Spleen (tissue), 11 donors: ENCODE data around the gene ITGA1. TPM values are rescaled to one million over a fixed set of nuclear protein-coding genes. Genes with fewer than 3 reads are reported as not detected.
"Not testable (repeated sequence)": the region's sequence is repeated elsewhere in the genome, so short reads cannot be mapped to it uniquely, and the experiment has no call there.

Source experiments
- DNase-seq: peaks from one replicate; pipeline ENCODE4 v3.0.0-alpha.2; 2020
- H3K27ac ChIP-seq, 8 donors: fragments of 200-600 bp; sonication (generic) in 7 of 8; 1 replicate in 4 of 8; 2 replicates in 4 of 8; pipeline versions ENCODE4 v1.5.0 to v1.8.0; 2016 to 2021; ENCODE audit warnings: inconsistent platforms in 4 of 8, mild to moderate bottlenecking in 4 of 8, moderate library complexity in 1 of 8
- H3K27me3 ChIP-seq, 7 donors: fragments of 200-600 bp; sonication (generic) in 6 of 7; replicated peaks in 1 of 7; 1 replicate in 4 of 7; 2 replicates in 3 of 7; pipeline versions ENCODE4 v1.5.0 to v1.8.0; 2016 to 2021; ENCODE audit warnings: inconsistent platforms in 3 of 7, mild to moderate bottlenecking in 1 of 7
- H3K36me3 ChIP-seq, 6 donors: fragments of 200-600 bp; sonication (generic) in 5 of 6; 1 replicate in 4 of 6; 2 replicates in 2 of 6; pipeline versions ENCODE4 v1.5.0 to v1.8.0; 2016 to 2021; ENCODE audit warnings: inconsistent platforms in 2 of 6
- H3K4me1 ChIP-seq, 6 donors: fragments of 200-600 bp; sonication (generic) in 5 of 6; 1 replicate in 3 of 6; 2 replicates in 3 of 6; pipeline versions ENCODE4 v1.5.0 to v1.8.0; 2016 to 2021; ENCODE audit warnings: inconsistent platforms in 3 of 6
- H3K4me3 ChIP-seq, 8 donors: fragments of 200-600 bp; sonication (generic) in 7 of 8; 1 replicate in 4 of 8; 2 replicates in 4 of 8; pipeline versions ENCODE4 v1.5.0 to v1.8.0; 2016 to 2021; ENCODE audit warnings: inconsistent platforms in 4 of 8, mild to moderate bottlenecking in 4 of 8, moderate library complexity in 2 of 8
- H3K9me3 ChIP-seq, 8 donors: fragments of 200-600 bp; sonication (generic) in 7 of 8; 1 replicate in 4 of 8; 2 replicates in 4 of 8; pipeline versions ENCODE4 v1.5.0 to v1.8.0; 2016 to 2021; ENCODE audit warnings: inconsistent platforms in 4 of 8
- CTCF ChIP-seq, 11 experiments: fragments of 200-600 bp in 7 of 11; fragments of 450-650 bp in 4 of 11; sonication (generic) in 4 of 11; IDR thresholded peaks in 8 of 11; conservative IDR thresholded peaks in 3 of 11; 1 replicate in 7 of 11; 2 replicates in 4 of 11; pipeline versions ENCODE4 v1.4.0 to v1.8.0; 2016 to 2021; ENCODE audit warnings: antibody characterized with exemption in 11 of 11, inconsistent platforms in 4 of 11, mild to moderate bottlenecking in 1 of 11
- POLR2A ChIP-seq, 3 donors: fragments of 450-650 bp; IDR thresholded peaks; one replicate each; pipeline ENCODE4 v1.5.1; 2017; ENCODE audit warnings: antibody characterized with exemption in 3 of 3, mild to moderate bottlenecking in 1 of 3
- POLR2AphosphoS5 ChIP-seq, 3 donors: sonication (generic); formaldehyde crosslinking; IDR thresholded peaks; one replicate each; pipeline ENCODE4 v1.5.1; 2017; ENCODE audit warnings: antibody characterized with exemption in 3 of 3
- WGBS, 5 donors: extraction: QIAGEN DNeasy Blood & Tissue Kit in 3 of 5; methylation state at CpG; one replicate each; pipeline versions ENCODE4 v1.1.5 to v1.1.7; 2013 to 2018; 5-methylcytosine and 5-hydroxymethylcytosine counted together
- intact Hi-C: fragments of 100-400 bp; cut with DNase I; formaldehyde crosslinking; loops from one replicate; pipeline ENCODE4 v1.15.0; 2023; ENCODE audit warnings: low total_unique reads
- polyA plus RNA-seq, 3 donors: library from polyadenylated mRNA; stranded (reverse); fragments of 200-250 nt; gene quantifications; one replicate each; pipeline ENCODE4 v1.2.1, GENCODE V29; 2013
- total RNA-seq, 7 donors: library from RNA; depleted of rRNA in 3 of 7; stranded (reverse); fragments of >200 nt in 3 of 7; fragmentation: NEBNext Ultra II Directional in 4 of 7; extraction: Animal tissue kit (Norgen Biotek cat#: 25700) in 4 of 7; gene quantifications; one replicate each; pipeline versions ENCODE4 v1.1.0 to v1.2.1, GENCODE V29; 2016 to 2021
- donor health status: healthy with polysubstance abuse.
- donor health status: DM: no; HTN: no; CAD: no; lungs with moderate emphysema.
- donor health status: DM: no; HTN: no; CAD: no.
- donor health status: Bipolar disorder and iron deficiency.
- donor health status: healthy.
- donor health status: DM: no; HTN: no; CAD: no.
- donor health status: DM: yes; HTN: yes; CAD: no.

ITGA1 gene
- total and polyA plus RNA-seq, 10 donors: 8.3 to 505 (median 289) TPM

GRCh38 chr5:52743012-52743411 lies 44.7 kb upstream of the ITGA1 start:
- Histone ChIP-seq H3K4me3 (no peak overlapping the region), H3K4me1 (peaks cover 21 to 66% (median 39%) of the 10 kb centered on the region in 6 donors), H3K27me3 (no peaks in the 10 kb centered on the region), H3K9me3 (no peaks in the 10 kb centered on the region), H3K36me3 (no peaks in the 10 kb centered on the region), H3K27ac (peak overlapping the region; percentile 37 to 87 (median 77))
- intact Hi-C loops: no loop called here
- peak in 1 of 3 donors; percentile 45 for TF ChIP-seq POLR2AphosphoS5 (IDR thresholded peaks at IDR 0.05)
- TF ChIP-seq CTCF (IDR thresholded peaks at IDR 0.05 in 8 of 11, conservative IDR thresholded peaks at IDR 0.05 in 3 of 11): no peak
- TF ChIP-seq POLR2A (IDR thresholded peaks at IDR 0.05): no peak
- 47 to 64% (median 55%) methylated on average over 2 of the region's 2 CpGs for WGBS, 5 donors
- DNase-seq: no peak

- WGBS, 5 donors: 43 to 54% (median 46%) methylated on average over 3 of the region's 3 CpGs
- peaks cover 21 to 61% (median 35%) of the 10 kb centered on the region in 6 donors for H3K4me1 ChIP-seq
- no peak overlapping the region for H3K4me3 ChIP-seq
- H3K9me3 ChIP-seq: no peaks in the 10 kb centered on the region
- intact Hi-C loops: no loop called here
- no peaks in the 10 kb centered on the region for H3K27me3 ChIP-seq
- no peaks in the 10 kb centered on the region for H3K36me3 ChIP-seq
- no peak for DNase-seq
- peak overlapping the region; percentile 37 to 87 (median 77) for H3K27ac ChIP-seq
- TF ChIP-seq POLR2A (IDR thresholded peaks at IDR 0.05) (no peak), POLR2AphosphoS5 (IDR thresholded peaks at IDR 0.05) (no peak), CTCF (IDR thresholded peaks at IDR 0.05 in 8 of 11, conservative IDR thresholded peaks at IDR 0.05 in 3 of 11) (no peak)
These were observed 44.2 kb upstream of the ITGA1 start for GRCh38 chr5:52743529-52743928.

GRCh38 chr5:52743970-52744369 lies 43.7 kb upstream of the ITGA1 start:
- peak overlapping the region; percentile 15 to 87 (median 77) for H3K27ac ChIP-seq
- no peaks in the 10 kb centered on the region for H3K36me3 ChIP-seq
- no peak overlapping the region for H3K4me3 ChIP-seq
- 14 to 28% (median 19%) methylated on average over 1 of the region's 1 CpG for WGBS, 5 donors
- peaks cover 21 to 57% (median 33%) of the 10 kb centered on the region in 6 donors for H3K4me1 ChIP-seq
- no peaks in the 10 kb centered on the region for H3K27me3 ChIP-seq
- intact Hi-C loops: no loop called here
- DNase-seq: no peak
- H3K9me3 ChIP-seq: no peaks in the 10 kb centered on the region
- TF ChIP-seq CTCF (IDR thresholded peaks at IDR 0.05 in 8 of 11, conservative IDR thresholded peaks at IDR 0.05 in 3 of 11): no peak
- peak in 1 of 3 donors; percentile 16 for TF ChIP-seq POLR2AphosphoS5 (IDR thresholded peaks at IDR 0.05)

GRCh38 chr5:52744867-52745458 lies 42.8 kb upstream of the ITGA1 start:
- H3K9me3 ChIP-seq, H3K27me3 ChIP-seq, DNase-seq, intact Hi-C loops, H3K36me3 ChIP-seq, H3K4me3 ChIP-seq: not testable (repeated sequence)
- H3K4me1 ChIP-seq: peaks cover 21 to 54% (median 32%) of the 10 kb centered on the region in 6 donors
- peak overlapping the region; percentile 39 to 87 (median 77) for H3K27ac ChIP-seq
- WGBS, 5 donors: 88 to 98% (median 92%) methylated on average over 2 of the region's 2 CpGs
